HG03521 (cell line): ENCODE results near the gene ATP2A2.

Experiments used
- ATAC-seq: cut with Tn5 transposase; IDR thresholded peaks from one replicate; pipeline ENCODE4 v1.9.1; 2021; ENCODE audit warnings: mild to moderate bottlenecking, moderate library complexity; ENCODE audit not compliant: unreplicated experiment

ATP2A2 gene

GRCh38 chr12:110258466-110258865, 22.6 kb upstream of the ATP2A2 start:
- ATAC-seq, result no peak

DNA sequence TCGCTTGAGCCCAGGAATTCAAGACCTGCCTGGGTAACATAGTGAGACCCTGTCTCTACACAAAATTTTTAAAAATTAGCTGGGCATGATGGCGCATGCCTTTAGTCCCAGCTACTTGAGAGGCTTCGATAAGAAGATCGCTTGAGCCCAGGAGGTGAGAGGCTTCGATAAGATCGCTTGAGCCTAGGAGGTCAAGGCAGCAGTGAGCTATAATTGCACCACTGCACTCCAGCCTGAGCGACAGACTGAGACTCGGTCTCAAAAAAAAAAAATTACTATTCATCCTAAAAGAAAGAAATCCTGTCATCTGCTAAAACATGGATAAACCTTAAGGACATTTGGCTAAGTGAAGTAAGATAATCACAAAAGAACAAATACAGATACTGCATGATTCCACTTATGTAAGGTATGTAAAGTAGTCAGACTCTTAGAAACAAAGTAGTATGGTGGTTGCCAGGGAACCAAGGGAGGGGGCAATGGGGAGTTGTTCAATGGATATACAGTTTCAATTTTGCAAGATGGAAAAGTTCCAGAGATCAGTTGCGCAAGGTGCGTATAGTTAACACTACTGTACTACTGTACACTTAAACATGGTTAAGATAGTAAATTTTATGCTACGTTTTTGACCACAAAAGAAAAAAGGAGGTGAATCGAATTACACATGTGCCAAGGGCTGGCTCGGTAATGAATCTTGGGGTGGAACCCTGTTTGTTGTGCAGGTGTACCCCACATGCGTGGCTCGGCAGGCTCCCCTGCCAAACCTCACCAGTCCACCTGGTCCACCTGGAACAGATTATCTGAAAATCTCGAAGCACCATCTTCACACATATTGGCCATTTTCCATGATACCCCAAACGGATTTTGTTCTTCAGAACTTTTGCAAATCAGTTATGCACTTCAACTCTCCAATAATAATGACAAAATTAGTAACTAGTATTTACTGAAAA, 18.3 kb upstream of the ATP2A2 start:
- no peak for ATAC-seq

DNA sequence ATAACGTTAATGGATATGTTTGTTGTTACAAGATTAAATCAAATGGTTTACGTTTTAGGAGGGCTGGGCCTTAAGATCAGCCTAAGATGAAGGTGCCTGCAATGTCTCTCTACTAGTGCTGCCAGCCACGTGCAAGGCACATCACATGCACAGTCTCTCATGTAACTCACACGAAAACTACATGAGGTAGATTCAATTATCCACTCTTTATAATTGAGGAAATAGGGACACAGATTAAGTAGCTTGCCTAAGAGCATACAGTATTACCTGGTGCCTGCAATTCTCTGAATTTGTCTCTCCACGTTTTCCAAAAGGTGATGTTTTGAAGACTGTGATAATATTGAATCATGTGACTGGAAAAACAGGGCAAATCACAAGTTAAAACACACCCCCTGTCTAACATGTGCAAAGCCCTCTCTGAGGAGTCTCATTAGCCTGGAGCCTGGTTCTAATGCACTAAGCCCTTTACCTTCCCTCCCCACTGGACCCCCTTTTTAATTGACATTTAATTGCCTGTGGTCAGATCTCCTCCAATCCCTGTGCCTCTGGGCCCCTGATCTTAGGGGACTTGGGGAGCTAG, 14.6 kb upstream of the ATP2A2 start:
- ATAC-seq, result no peak

- ATAC-seq, result no peak
These were observed 13.9 kb upstream of the ATP2A2 start for GRCh38 chr12:110266980-110267620.

DNA sequence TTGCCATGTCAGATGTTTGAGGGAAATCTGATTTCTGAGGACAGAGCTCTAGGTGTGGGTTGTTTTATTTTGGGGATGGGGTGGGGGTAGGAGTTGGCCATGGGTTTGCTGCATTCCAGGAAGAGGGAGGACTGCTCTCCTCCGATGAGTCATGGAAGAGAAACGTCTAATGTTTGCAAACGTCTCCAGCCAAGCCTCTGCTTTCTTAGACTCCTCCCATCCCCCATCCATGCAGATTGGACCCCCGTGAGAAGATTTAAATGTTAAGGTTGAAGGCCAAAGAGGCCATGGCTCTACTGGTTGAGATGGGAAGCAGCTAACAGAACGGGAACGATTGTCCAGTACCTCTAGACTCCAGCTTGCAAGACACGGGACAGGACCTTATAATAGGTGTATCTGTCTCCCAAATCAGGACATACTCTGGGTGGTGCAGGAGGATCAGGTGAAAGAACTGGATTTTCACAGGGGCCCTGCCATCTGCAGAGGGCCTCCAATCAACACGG, 11.4 kb upstream of the ATP2A2 start:
- no peak for ATAC-seq

GRCh38 chr12:110270125-110270962, 10.7 kb upstream of the ATP2A2 start:
- ATAC-seq, result no peak

- ATAC-seq, result no peak
These were observed 10.0 kb upstream of the ATP2A2 start for GRCh38 chr12:110271015-110271414.

DNA sequence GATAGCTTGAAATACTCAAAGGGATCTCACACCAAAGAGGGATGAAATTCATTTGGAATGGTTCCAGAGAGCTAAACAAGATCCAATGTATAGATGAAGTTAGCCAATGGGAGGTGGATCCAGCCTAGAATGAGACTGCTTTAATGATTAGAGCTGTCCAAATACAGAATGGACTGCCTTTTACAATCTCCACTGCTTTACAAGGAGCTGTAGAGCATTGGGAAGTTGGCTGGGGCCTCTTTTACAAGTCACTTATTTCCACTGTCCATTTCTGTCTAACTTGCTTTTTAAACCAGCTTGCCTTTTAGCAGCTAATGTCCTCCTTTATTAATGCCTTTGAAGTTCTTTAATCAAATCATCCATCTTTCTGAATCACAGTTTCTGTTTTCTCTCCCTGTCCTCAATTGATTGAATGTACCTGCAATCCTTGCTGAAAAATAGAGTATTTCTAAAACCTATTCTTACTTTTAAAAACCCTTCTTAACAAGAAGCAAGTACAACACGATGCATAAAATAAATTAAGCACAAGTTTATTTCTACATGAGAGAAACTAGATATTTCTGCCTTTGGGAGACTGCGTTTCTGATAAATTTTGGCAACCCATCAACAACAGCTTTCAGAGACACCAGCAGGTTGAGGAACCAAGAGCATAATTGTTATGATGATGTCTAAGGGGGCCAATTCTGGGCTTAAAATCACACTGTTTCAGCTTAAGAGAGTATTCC, 3.4 kb upstream of the ATP2A2 start:
- no peak for ATAC-seq

DNA sequence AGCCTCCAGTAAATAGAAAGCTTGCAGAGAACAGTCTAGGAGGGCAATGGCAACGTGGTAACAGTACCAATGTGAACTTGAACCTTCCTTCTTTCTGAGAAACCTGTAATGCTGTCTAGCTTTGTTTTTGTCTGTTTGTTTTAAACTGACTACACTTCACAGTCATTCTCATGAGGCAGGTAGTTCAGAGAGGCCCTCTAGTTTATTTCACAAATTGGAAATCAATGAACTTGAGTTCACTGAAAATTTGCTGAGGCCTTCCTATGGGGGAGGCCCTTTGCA, 2.9 kb upstream of the ATP2A2 start:
- ATAC-seq, result no peak

- ATAC-seq, result no peak
These were observed 1.3 kb upstream of the ATP2A2 start for GRCh38 chr12:110279566-110280375.

DNA sequence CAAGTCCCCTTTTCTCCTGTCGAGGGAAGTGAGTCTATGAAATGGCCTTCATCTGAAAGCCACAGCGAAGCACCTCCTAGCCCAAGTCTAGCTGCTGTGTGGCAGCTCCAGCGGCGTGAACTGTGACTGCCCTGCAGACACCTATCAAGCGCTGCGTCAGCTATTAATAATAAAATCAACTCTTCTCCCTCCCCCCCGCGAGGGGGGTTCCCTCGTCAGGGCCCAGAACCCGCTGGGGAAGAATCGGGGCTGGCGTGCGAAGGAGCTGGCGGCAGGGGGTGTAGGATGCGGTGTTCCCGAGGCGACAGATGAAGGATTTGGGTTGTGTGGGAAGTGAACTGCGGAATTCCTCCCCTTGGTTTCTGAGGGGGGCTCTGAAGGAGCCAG, 662 bp upstream of the ATP2A2 start:
- no peak for ATAC-seq

GRCh38 chr12:110281549-110282299, 677 bp downstream of the ATP2A2 start:
- peak; percentile 33 for ATAC-seq

DNA sequence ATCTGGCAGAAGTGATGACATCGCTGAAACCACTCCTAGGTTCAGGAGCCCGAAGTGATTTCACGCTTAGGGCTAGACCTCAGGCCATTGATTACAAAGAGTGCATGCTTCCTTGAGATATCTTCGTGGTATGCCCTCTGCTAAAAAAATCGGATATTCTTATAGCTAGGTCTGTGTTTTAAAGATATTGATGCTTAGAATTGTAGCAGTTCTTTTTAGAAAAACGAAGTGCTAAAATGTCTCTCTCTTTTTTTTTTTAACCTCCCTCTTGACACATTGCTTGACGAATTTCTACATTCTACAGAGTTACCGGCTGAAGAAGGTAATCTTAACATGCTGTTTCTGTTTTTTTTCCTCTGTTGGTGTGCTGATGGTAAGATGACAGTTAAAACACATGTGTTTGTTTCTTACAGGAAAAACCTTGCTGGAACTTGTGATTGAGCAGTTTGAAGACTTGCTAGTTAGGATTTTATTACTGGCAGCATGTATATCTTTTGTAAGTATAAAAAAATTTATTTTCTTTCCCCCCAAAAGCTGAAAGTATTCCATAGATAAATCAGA, 1.3 kb downstream of the ATP2A2 start:
- ATAC-seq, result peak; percentile 1

DNA sequence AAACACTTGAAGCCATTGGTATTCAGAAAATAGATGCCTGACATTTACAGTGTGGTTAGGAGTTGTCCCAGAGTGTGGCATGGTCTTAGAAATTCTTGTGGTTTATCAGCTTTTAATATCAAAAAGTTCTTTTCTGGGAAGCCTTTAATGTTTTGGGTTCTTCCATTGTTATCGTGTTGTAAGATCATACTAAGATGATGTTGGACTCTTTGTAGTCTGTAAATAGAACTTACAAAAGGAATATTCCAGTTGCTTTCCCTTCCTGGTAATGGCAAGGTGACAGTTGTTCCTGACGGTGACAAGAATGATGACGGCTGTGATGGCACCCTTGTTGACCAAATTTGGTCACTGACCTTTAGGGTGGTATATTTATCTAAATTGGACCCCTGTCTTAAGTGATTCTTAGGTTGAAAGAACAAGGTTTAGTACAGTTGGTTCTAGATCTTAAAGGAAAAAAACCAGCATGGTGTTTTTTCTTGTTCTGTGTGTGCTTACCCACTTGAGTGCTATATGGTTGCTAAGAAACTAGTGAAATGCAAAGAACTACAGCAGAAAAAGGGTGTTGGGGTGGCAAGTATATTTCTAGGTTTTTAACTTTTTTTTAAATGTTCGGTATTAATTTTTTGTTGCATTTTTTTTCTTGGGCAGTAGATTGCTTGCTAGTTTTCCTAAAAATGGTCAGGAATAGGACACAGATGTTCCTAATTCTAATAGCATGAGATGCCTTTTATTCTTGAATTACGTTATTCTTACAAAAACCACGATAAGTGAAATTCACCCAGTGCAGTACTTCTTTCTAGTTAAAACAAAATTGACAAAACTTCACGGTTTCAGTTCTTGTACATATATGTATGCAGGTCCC, 2.1 kb downstream of the ATP2A2 start:
- no peak for ATAC-seq

GRCh38 chr12:110284597-110284996, 3.5 kb downstream of the ATP2A2 start:
- no peak for ATAC-seq

GRCh38 chr12:110286623-110287022, 5.6 kb downstream of the ATP2A2 start:
- no peak for ATAC-seq

GRCh38 chr12:110287986-110288385, 6.9 kb downstream of the ATP2A2 start:
- ATAC-seq, result no peak
